K562 (cell line): ENCODE measurements around the gene TCP11. TPM values are rescaled to one million over a fixed set of nuclear protein-coding genes. Genes with fewer than 3 reads are reported as not detected.

ENCODE experiments used
- ATAC-seq: fragments of 200-7000 bp; cut with Tn5 transposase; 3 replicates; pipeline ENCODE4 v1.9.1; 2020; ENCODE audit warnings: moderate library complexity
- BruUV-seq: library from RNA; stranded (reverse); fragments of 400-500 nt; replicated peaks from 2 replicates; lab custom pipeline; 2021; lab: Mats Ljungman, UMichigan
- CTCF ChIA-PET: fragments of 300-600 bp; formaldehyde crosslinking; extraction: SDS; loops from one replicate; lab custom pipeline; 2021; ENCODE audit warnings: low intra/inter-chr PET ratio; lab: Yijun Ruan, JAX
- POLR2A ChIA-PET: fragments of 300-600, 350-650 bp; sonication (Branson Sonifier 250); formaldehyde crosslinking; extraction: SDS; loops from one replicate; lab custom pipeline; 2021; ENCODE audit warnings: antibody characterized with exemption, inconsistent platforms; lab: Yijun Ruan, JAX
- DNase-seq, 4 experiments: peaks; one replicate each; pipeline versions ENCODE4 v3.0.0 to v3.0.0-alpha.2; 2011 to 2018; ENCODE audit warnings: low spot score in 3 of 4, mixed read lengths in 3 of 4; ENCODE audit errors: extremely low read depth in 1 of 4
- FAIRE-seq: peaks from 2 replicates; lab custom pipeline; 2011; peaks lifted over from hg19 to GRCh38; lab: Jason Lieb, UNC
- H2AFZ ChIP-seq: 2 replicates; pipeline ENCODE4 v1.6.0; 2011; ENCODE audit warnings: low read depth, low read length, control low read depth, inconsistent platforms
- H3K27ac ChIP-seq: fragments of 200-600 bp; 3 replicates; pipeline ENCODE4 v1.8.0; 2011; ENCODE audit warnings: low read depth, mild to moderate bottlenecking, control low read depth, inconsistent platforms, low read length, moderate library complexity, mixed read lengths; ENCODE audit errors: extremely low read depth
- H3K27me3 ChIP-seq, 2 experiments: fragments of 300-600 bp in 1 of 2; 2 replicates in 1 of 2; 3 replicates in 1 of 2; pipeline versions ENCODE4 v1.6.0 to v1.8.0; 2011; ENCODE audit warnings: inconsistent platforms in 2 of 2, low read length in 2 of 2, mild to moderate bottlenecking in 1 of 2, mixed read lengths in 1 of 2, moderate library complexity in 1 of 2; ENCODE audit not compliant: control insufficient read depth in 2 of 2, insufficient read depth in 2 of 2
- H3K36me3 ChIP-seq: fragments of 300-600 bp; 3 replicates; pipeline ENCODE4 v1.8.0; 2011; ENCODE audit warnings: mild to moderate bottlenecking, low read length, inconsistent platforms; ENCODE audit not compliant: control insufficient read depth, insufficient read depth
- H3K4me1 ChIP-seq, 2 experiments: fragments of 200-600 bp in 1 of 2; replicated peaks in 1 of 2; 2 replicates in 1 of 2; 3 replicates in 1 of 2; pipeline versions ENCODE4 v1.5.1 to v1.8.0; 2011; ENCODE audit warnings: inconsistent platforms in 2 of 2, low read length in 2 of 2, mild to moderate bottlenecking in 1 of 2, mixed read lengths in 1 of 2, moderate library complexity in 1 of 2; ENCODE audit not compliant: control insufficient read depth in 2 of 2, insufficient read depth in 2 of 2
- H3K4me2 ChIP-seq: 2 replicates; pipeline ENCODE4 v1.6.1; 2011; ENCODE audit warnings: low read length, control low read depth, inconsistent platforms, mixed read lengths; ENCODE audit not compliant: insufficient read depth
- H3K4me3 ChIP-seq: fragments of 200-600 bp; sonication (generic), shearing (Covaris generic); 2 replicates; pipeline ENCODE4 v1.5.1; 2016; ENCODE audit warnings: control low read depth, inconsistent platforms
- H3K79me2 ChIP-seq: fragments of 200-600 bp; 3 replicates; pipeline ENCODE4 v1.8.0; 2011; ENCODE audit warnings: low read length, inconsistent platforms; ENCODE audit not compliant: control insufficient read depth, insufficient read depth
- H3K9ac ChIP-seq, 2 experiments: 2 replicates each; pipeline versions ENCODE4 v1.6.0 to v1.6.1; 2011; ENCODE audit warnings: low read depth in 2 of 2, low read length in 2 of 2, control low read depth in 1 of 2, inconsistent platforms in 1 of 2, mild to moderate bottlenecking in 1 of 2, mixed read lengths in 1 of 2; ENCODE audit not compliant: insufficient read depth in 1 of 2
- H3K9me1 ChIP-seq: one replicate; pipeline ENCODE4 v1.6.0; 2011; ENCODE audit warnings: inconsistent platforms, mild to moderate bottlenecking, low read length, moderate library complexity; ENCODE audit not compliant: control insufficient read depth, insufficient read depth
- H3K9me3 ChIP-seq: replicated peaks from 2 replicates; pipeline ENCODE4 v1.5.1; 2011; ENCODE audit warnings: low read depth, low read length, inconsistent platforms; ENCODE audit not compliant: control insufficient read depth, insufficient read depth
- H4K20me1 ChIP-seq: replicated peaks from 2 replicates; pipeline ENCODE4 v1.6.1; 2011; ENCODE audit warnings: low read length, inconsistent platforms, mixed read lengths; ENCODE audit not compliant: control insufficient read depth, insufficient read depth
- CEBPB ChIP-seq: fragments of 450-650 bp; IDR thresholded peaks from 2 replicates; pipeline ENCODE4 v1.6.1; 2016; ENCODE audit warnings: missing genetic modification characterization, missing compliant biosample characterization
- EZH2 ChIP-seq: IDR thresholded peaks from 2 replicates; pipeline ENCODE4 v1.6.1; 2012; ENCODE audit warnings: low read depth, mild to moderate bottlenecking, inconsistent platforms, low read length, borderline replicate concordance
- GTF2B ChIP-seq: IDR thresholded peaks from 2 replicates; pipeline ENCODE4 v1.6.1; 2011; ENCODE audit not compliant: insufficient read length; ENCODE audit errors: extremely low read depth
- HOMEZ ChIP-seq: fragments of 250-450 bp; sonication (Bioruptor Pico); IDR thresholded peaks from 2 replicates; pipeline ENCODE4 v1.4.0; 2020; ENCODE audit warnings: mild to moderate bottlenecking, moderate library complexity
- IFI16 ChIP-seq: fragments of 250-450 bp; sonication (Bioruptor Pico); IDR thresholded peaks from 2 replicates; pipeline ENCODE4 v2.1.2; 2022; ENCODE audit warnings: mild to moderate bottlenecking, inconsistent platforms
- KDM5B ChIP-seq: fragments of 200-600 bp; sonication (generic); IDR thresholded peaks from 2 replicates; pipeline ENCODE4 v1.6.1; 2012; ENCODE audit warnings: low read depth, mild to moderate bottlenecking, moderate library complexity, low read length, control low read depth, inconsistent platforms; ENCODE audit not compliant: insufficient replicate concordance
- POLR2AphosphoS2 ChIP-seq: IDR thresholded peaks from 2 replicates; pipeline ENCODE4 v1.6.1; 2012; ENCODE audit warnings: low read length, improper control_type of control experiment
- SAP30 ChIP-seq: fragments of 200-600 bp; sonication (generic); IDR thresholded peaks from 2 replicates; pipeline ENCODE4 v1.6.1; 2012; ENCODE audit warnings: borderline replicate concordance, low read depth, mild to moderate bottlenecking, moderate library complexity, low read length, control low read depth, inconsistent platforms; ENCODE audit not compliant: insufficient read depth, poor library complexity, severe bottlenecking
- SRSF7 ChIP-seq: fragments of 200-400 bp; formaldehyde crosslinking; optimal IDR thresholded peaks from 2 replicates; pipeline ENCODE3; 2017; ENCODE audit warnings: mild to moderate bottlenecking, low read depth, low read length
- TAF7 ChIP-seq: fragments of 450-650 bp; IDR thresholded peaks from 2 replicates; pipeline ENCODE4 v1.6.1; 2016; ENCODE audit warnings: missing genetic modification characterization, missing compliant biosample characterization
- XRCC3 ChIP-seq: fragments of 450-650 bp; IDR thresholded peaks from 2 replicates; pipeline ENCODE4 v1.6.1; 2017; ENCODE audit warnings: mild to moderate bottlenecking, moderate library complexity
- ZC3H4 ChIP-seq: sonication (generic); formaldehyde crosslinking; IDR thresholded peaks from 2 replicates; pipeline ENCODE4 v1.9.0; 2021; ENCODE audit warnings: missing genetic modification reagents, borderline replicate concordance
- ZFP30 ChIP-seq: fragments of 250-450 bp; sonication (Bioruptor Pico); IDR thresholded peaks from 2 replicates; pipeline ENCODE4 v1.8.0; 2022; ENCODE audit warnings: moderate library complexity, mild to moderate bottlenecking, inconsistent platforms, borderline replicate concordance
- ZNF583 ChIP-seq: fragments of 250-450 bp; sonication (Bioruptor Pico); IDR thresholded peaks from 2 replicates; pipeline ENCODE4 v1.4.0; 2020
- WGBS: fragments of 100-300 bp; shearing (Covaris generic); methylation state at CpG from one replicate; pipeline ENCODE4 v1.1.6; 2016; ENCODE audit warnings: low coverage, mixed read lengths; ENCODE audit not compliant: insufficient coverage; ENCODE audit errors: missing lambda C conversion rate; 5-methylcytosine and 5-hydroxymethylcytosine counted together
- in situ Hi-C: fragments of 300-500 bp; cut with MboI; formaldehyde crosslinking; loops from 4 replicates; pipeline ENCODE4 v1.15.0; 2018; ENCODE audit warnings: inconsistent platforms, mixed read lengths
- intact Hi-C: fragments of 100-400 bp; cut with micrococcal nuclease; formaldehyde crosslinking; loops from 2 replicates; pipeline ENCODE4 v1.14.2; 2022
- polyA plus RNA-seq, 8 experiments: library from polyadenylated mRNA; depleted of rRNA in 4 of 8; stranded (reverse) in 5 of 8; unstranded in 3 of 8; fragments of >200 nt; fragmentation: Nextera tagmentation in 2 of 8; fragmentation: Illumina TruSeq in 1 of 8; extraction: Ambion mirVana in 2 of 8; extraction: Trizol in 1 of 8; gene quantifications; 2 replicates each; pipeline versions ENCODE4 v1.2.1 to v1.2.3, GENCODE V29; 2011 to 2014; ENCODE audit warnings: inconsistent platforms in 1 of 8, missing spikeins in 1 of 8
- total RNA-seq, 7 experiments: library from RNA; depleted of rRNA in 6 of 7; stranded (reverse); fragments of >200 nt in 6 of 7; fragmentation: Illumina TruSeq in 2 of 7; extraction: Trizol in 2 of 7; gene quantifications; 2 replicates each; pipeline versions ENCODE4 v1.2.1 to v1.2.3, GENCODE V29; 2011 to 2021; ENCODE audit warnings: low replicate concordance in 1 of 7

The TCP11 gene
- total and polyA plus RNA-seq, 9 of the 15 experiments (the other 6 are each of a cell fraction or from before 2014, with no cell fraction given): not detected

GRCh38 chr6:35086636-35087360 lies 54.3 kb downstream of the TCP11 start:
- no TSS peak for BruUV-seq
- Histone ChIP-seq H3K9ac (peak overlapping the region in 1 of 2 experiments; percentile 2; a peak in 1 of 4 replicates), H3K4me2 (no peak overlapping the region), H3K9me1 (no peaks in the 10 kb centered on the region), H3K4me1 (peaks cover 0 to 3% of the 10 kb centered on the region in 2 experiments; a peak in 1 of 5 replicates), H3K36me3 (peaks cover 7% of the 10 kb centered on the region; the same call in 1 of the 3 replicates), H3K9me3 (no peaks in the 10 kb centered on the region), H4K20me1 (no peaks in the 10 kb centered on the region), H3K27me3 (no peaks in the 10 kb centered on the region), H3K4me3 (no peak overlapping the region), H3K79me2 (no peaks in the 10 kb centered on the region), H3K27ac (no peak overlapping the region), H2AFZ (no peak overlapping the region)
- intact Hi-C loops: no loop called here
- CTCF ChIA-PET: no interaction called here
- FAIRE-seq (no peak), DNase-seq (no peak), ATAC-seq (no peak)
- WGBS: 81% methylated on average over 10 of the region's 12 CpGs
- POLR2A ChIA-PET: interaction anchor here (0.8 kb wide), 1 partner anchor 15 kb away, joined by 4 read pairs; no protein-coding TSS in a partner anchor
- TF ChIP-seq SAP30: no peak
- no peak for TF ChIP-seq EZH2
- in situ Hi-C loops: no loop called here

GRCh38 chr6:35086282-35086632 lies 54.9 kb downstream of the TCP11 start:
- Histone ChIP-seq H3K9ac (peak overlapping the region in 1 of 2 experiments; percentile 49; a peak in 1 of 4 replicates), H2AFZ (no peak overlapping the region), H3K27ac (no peak overlapping the region), H3K9me3 (no peaks in the 10 kb centered on the region), H3K79me2 (no peaks in the 10 kb centered on the region), H4K20me1 (no peaks in the 10 kb centered on the region), H3K9me1 (no peaks in the 10 kb centered on the region), H3K27me3 (no peaks in the 10 kb centered on the region), H3K4me2 (no peak overlapping the region), H3K36me3 (peaks cover 7% of the 10 kb centered on the region; the same call in 1 of the 3 replicates), H3K4me3 (no peak overlapping the region), H3K4me1 (peaks cover 0 to 3% of the 10 kb centered on the region in 2 experiments; a peak in 1 of 5 replicates)
- CTCF ChIA-PET: no interaction called here
- in situ Hi-C loops: no loop called here
- POLR2A ChIA-PET: no interaction called here
- WGBS: 87% methylated on average over 10 of the region's 10 CpGs
- no peak for DNase-seq
- intact Hi-C loops: no loop called here
- no peak for FAIRE-seq
- ATAC-seq: no peak
- BruUV-seq: no TSS peak
- TF ChIP-seq ZFP30 (CRISPR knock-in tag) (no peak), IFI16 (no peak), XRCC3 (no peak), HOMEZ (CRISPR knock-in tag) (no peak), KDM5B (no peak), GTF2B (no peak), ZC3H4 (CRISPR knock-in tag) (no peak), ZNF583 (no peak), POLR2AphosphoS2 (no peak), TAF7 (no peak), SRSF7 (no peak), CEBPB (tag) (no peak)
